Urinary bladder (tissue), 4 donors: Measurements from ENCODE around the gene RPA1. TPM values are rescaled to one million over a fixed set of nuclear protein-coding genes. Genes with fewer than 3 reads are reported as not detected.

Experiments used
- DNase-seq: peaks from one replicate; pipeline ENCODE4 v3.0.0-alpha.2; 2015; ENCODE audit errors: extremely low spot score
- H3K27ac ChIP-seq: one replicate; pipeline ENCODE4 v1.5.1; 2013; ENCODE audit warnings: low read depth, mild to moderate bottlenecking, moderate library complexity
- H3K36me3 ChIP-seq: one replicate; pipeline ENCODE4 v1.6.1; 2013; ENCODE audit warnings: mild to moderate bottlenecking, moderate library complexity; ENCODE audit not compliant: insufficient read depth
- H3K4me1 ChIP-seq: one replicate; pipeline ENCODE4 v1.6.1; 2013; ENCODE audit warnings: mild to moderate bottlenecking, moderate library complexity; ENCODE audit not compliant: insufficient read depth
- H3K4me3 ChIP-seq: one replicate; pipeline ENCODE4 v1.5.1; 2013; ENCODE audit warnings: low read depth, low read length
- WGBS: extraction: QIAGEN DNeasy Blood & Tissue Kit; methylation state at CpG from one replicate; pipeline ENCODE4 v1.1.7; 2013; 5-methylcytosine and 5-hydroxymethylcytosine counted together
- polyA plus RNA-seq: library from polyadenylated mRNA; stranded (reverse); fragments of 200-250 nt; gene quantifications from one replicate; pipeline ENCODE4 v1.2.3, GENCODE V29; 2013
- total RNA-seq: library from RNA; depleted of rRNA; stranded (reverse); fragments of >200 nt; gene quantifications from one replicate; pipeline ENCODE4 v1.2.3, GENCODE V29; 2014
- donor health status: healthy with polysubstance abuse.
- donor health status: healthy.

RPA1 gene
- total and polyA plus RNA-seq, 2 donors: 23.9 to 46.3 TPM

DNA sequence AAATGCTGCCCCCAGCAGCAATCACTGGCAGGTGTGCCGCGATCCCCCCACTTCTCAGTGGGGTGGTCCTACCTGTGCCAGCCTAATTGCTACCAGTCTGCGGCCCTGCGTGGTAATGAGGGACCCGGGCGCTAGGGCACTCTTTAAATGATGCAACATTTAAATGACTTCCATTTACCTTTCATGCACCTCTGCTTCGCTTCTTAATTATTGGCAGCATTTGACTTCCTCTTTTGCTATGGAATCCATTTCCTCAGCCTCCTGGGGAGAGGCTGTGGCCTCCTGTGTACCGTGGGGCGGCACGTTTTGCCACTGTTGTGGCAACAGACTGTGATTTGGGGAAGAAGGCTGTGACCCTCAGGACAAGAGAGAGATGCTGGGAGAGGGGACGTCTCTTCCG is 86.1 kb downstream of the RPA1 start:
- Histone ChIP-seq H3K4me3 (no peak overlapping the region), H3K27ac (no peak overlapping the region), H3K4me1 (no peaks in the 10 kb centered on the region), H3K36me3 (no peaks in the 10 kb centered on the region)
- WGBS: 76% methylated on average over 12 of the region's 12 CpGs
- no peak for DNase-seq

- Histone ChIP-seq H3K4me1 (no peaks in the 10 kb centered on the region), H3K4me3 (no peak overlapping the region), H3K27ac (no peak overlapping the region), H3K36me3 (no peaks in the 10 kb centered on the region)
- DNase-seq: no peak
- 72% methylated on average over 14 of the region's 14 CpGs for WGBS
Measured at GRCh38 chr17:1916316-1916715, 86.5 kb downstream of the RPA1 start.

DNA sequence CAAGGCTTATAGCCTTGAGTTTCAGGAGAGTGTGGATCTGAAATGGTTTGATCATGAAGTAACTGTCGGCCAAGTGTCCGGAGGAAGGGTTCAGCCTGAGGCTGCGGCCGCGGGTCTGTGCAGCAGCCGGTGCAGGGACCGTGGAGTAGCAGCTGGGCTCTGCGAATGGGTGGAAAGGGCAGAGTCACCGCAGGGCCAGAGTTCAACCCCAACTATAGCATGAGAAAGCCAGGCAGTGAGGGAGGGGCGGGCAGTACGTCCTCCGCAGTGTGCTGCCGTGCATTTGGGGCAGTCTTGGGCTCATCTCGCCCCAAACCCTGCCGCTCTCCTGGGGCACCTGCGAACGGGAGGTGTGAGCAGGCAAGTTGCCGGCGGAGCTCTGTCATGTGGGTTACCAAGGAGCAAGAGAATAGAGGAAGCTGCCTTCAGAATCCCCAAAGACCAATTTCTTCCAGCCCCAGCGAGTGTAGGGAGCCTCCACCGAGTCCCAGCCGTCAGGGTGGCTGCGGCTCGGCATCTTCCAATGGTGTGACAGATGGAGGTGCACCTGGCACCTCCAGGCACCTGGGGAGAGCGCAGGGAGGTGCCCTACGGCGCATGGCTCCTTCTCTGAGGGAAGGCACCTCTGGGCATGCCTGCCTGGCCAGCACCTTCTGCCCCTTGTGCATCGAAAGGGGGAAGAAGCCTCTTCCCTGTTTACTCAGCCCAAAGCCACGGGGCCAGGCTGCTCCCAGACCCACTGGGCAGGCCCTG is 87.3 kb downstream of the RPA1 start:
- 76% methylated on average over 29 of the region's 29 CpGs for WGBS
- DNase-seq: no peak
- Histone ChIP-seq H3K27ac (no peak overlapping the region), H3K4me1 (no peaks in the 10 kb centered on the region), H3K36me3 (no peaks in the 10 kb centered on the region), H3K4me3 (no peak overlapping the region)

DNA sequence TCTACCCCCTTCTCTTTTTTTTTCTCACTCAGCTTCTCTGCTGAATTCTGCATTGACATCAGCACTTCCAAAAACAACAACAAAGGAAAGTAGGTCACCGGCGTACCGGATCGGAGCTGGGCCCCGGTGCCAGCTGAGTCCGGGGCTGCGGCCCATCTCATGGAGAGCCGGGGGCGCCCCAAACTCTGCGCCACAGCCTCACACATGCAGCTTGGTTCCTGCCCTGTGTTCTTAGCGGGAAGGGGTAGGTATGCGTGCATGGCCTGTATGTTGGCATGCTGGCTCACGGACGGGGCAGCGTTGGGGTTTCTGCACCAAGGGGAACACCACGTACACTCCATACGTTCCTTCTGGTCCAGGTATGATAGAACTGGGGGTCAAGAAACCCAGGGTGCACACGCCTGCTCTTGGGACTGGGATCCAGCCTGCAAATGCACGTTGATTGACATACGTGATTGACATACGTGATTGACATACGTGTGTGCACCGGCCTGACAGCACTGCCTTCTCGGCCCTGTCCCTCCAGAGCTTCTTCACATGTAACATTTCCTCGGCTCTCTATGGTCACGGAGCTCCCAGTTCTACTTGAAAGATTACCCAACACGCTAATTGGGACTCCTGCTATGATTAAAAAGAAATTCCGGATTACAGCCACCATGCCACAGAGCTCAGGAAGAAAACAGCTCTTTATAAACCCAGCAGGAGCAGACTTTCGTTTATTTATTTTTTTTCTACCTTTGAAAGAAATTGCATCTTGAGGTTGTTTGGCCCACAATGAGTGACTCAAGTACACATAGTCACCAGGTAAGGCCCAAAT is 88.7 kb downstream of the RPA1 start:
- H3K4me1 ChIP-seq: no peaks in the 10 kb centered on the region
- no peaks in the 10 kb centered on the region for H3K36me3 ChIP-seq
- H3K27ac ChIP-seq: no peak overlapping the region
- H3K4me3 ChIP-seq: no peak overlapping the region
- 91% methylated on average over 29 of the region's 29 CpGs for WGBS
- no peak for DNase-seq

DNA sequence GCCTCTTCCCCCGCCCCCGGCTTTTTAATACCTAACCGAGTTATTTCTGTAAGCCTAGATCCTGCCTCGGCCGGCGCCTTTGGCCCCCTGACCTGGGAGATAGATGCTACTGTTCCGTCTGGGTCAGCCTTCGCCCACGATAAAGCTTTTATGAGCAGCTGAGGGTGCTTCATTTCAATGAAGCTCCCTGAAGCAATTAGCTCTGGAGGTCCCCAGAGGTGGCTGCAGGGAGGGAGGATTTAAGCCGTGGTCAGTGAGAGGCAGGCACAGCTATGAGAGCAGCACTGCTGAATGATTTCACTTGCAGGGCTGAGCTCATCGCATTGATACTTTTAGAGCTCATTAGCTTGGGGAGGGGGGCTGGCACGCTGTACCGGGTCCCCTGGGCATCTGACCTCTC is 89.4 kb downstream of the RPA1 start:
- Histone ChIP-seq H3K4me1 (no peaks in the 10 kb centered on the region), H3K4me3 (no peak overlapping the region), H3K27ac (no peak overlapping the region), H3K36me3 (no peaks in the 10 kb centered on the region)
- DNase-seq: no peak
- WGBS: 59% methylated on average over 13 of the region's 13 CpGs

GRCh38 chr17:1920948-1921351 is 91.1 kb downstream of the RPA1 start:
- 86% methylated on average over 19 of the region's 19 CpGs for WGBS
- H3K36me3 ChIP-seq: no peaks in the 10 kb centered on the region
- no peak for DNase-seq
- H3K27ac ChIP-seq: no peak overlapping the region
- no peak overlapping the region for H3K4me3 ChIP-seq
- H3K4me1 ChIP-seq: no peaks in the 10 kb centered on the region

DNA sequence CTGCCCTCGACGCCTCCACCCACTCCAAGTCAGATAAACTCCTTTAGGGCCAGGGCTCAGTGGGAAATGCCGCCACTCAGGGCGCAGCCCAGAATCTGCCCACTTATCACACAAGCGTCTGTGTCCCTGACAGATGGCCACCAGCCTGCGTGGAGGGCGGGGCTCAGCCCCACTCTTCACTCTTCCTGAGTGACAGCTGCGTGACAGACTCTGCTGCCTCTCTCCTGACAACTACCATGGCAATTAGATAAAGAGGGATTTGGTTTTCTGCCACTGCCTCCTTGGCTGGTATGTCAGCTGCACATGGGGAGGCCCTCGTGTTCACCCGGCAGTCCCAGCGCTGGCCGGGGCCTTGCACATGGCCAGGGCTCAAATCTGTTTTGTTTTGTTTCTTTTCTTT is 99.2 kb downstream of the RPA1 start:
- 83% methylated on average over 12 of the region's 12 CpGs for WGBS
- DNase-seq: no peak
- Histone ChIP-seq H3K27ac (no peak overlapping the region), H3K4me3 (no peak overlapping the region), H3K36me3 (no peaks in the 10 kb centered on the region), H3K4me1 (no peaks in the 10 kb centered on the region)

DNA sequence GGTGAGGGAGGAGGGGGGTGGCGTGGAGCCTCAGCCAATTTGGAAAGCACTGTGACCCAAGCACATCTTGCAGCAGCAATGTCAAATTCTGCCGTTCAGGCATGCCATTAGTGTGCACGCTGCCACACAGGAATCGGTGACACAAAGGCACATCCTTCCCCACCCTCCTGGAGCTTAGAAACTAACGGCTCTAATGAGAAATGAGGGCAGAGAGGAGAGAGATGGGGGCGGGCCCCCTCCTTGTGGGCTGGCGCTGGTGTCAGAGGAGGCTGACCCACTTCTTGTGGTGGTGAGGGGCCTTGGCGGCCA is 100.5 kb downstream of the RPA1 start:
- no peak overlapping the region for H3K27ac ChIP-seq
- no peak overlapping the region for H3K4me3 ChIP-seq
- no peaks in the 10 kb centered on the region for H3K4me1 ChIP-seq
- no peak for DNase-seq
- WGBS: 57% methylated on average over 8 of the region's 8 CpGs
- H3K36me3 ChIP-seq: no peaks in the 10 kb centered on the region

DNA sequence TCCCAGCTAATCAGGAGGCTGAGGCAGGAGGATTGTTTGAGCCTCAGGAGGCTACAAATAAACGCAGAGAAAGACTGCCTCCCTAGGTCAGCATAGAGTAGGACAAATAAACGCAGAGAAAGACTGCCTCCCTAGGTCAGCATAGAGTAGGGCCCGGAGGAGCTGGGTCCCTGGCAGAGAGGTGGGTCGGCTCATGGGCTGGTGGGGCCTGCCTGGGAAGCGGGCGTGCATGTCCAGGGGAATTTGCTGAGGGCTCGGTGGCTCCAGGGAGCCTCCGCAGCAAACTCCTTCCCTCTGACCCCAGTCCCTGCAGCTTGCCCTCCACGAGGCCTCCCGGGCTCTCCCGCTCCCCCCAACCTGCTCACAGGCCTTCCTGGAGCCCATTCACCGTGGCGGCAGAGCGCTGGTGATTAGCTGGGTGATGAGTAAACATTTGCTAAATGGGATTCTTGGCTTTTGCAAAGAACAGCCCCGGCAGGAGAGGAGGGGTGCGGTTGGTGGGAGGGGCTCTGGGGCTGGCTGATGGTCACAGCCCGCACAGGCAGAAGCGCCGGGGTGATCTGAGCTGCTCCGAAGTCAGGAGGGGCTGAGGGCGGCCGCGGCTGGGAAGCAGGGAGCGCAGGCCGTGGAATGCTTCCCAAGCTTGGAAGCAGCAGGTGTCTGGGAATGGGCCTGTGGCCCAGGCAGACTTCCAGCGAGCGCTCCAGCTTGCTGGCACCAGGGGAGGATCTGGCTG is 102.2 kb downstream of the RPA1 start:
- Histone ChIP-seq H3K4me3 (no peak overlapping the region), H3K36me3 (no peaks in the 10 kb centered on the region), H3K4me1 (no peaks in the 10 kb centered on the region), H3K27ac (no peak overlapping the region)
- DNase-seq: no peak
- WGBS: 29% methylated on average over 27 of the region's 27 CpGs

GRCh38 chr17:1933875-1934715 is 104.3 kb downstream of the RPA1 start:
- no peak overlapping the region for H3K4me3 ChIP-seq
- H3K27ac ChIP-seq: no peak overlapping the region
- 96% methylated on average over 27 of the region's 27 CpGs for WGBS
- H3K36me3 ChIP-seq: no peaks in the 10 kb centered on the region
- no peak for DNase-seq
- H3K4me1 ChIP-seq: no peaks in the 10 kb centered on the region

GRCh38 chr17:1934901-1935300 is 105.1 kb downstream of the RPA1 start:
- DNase-seq: no peak
- Histone ChIP-seq H3K4me3 (no peak overlapping the region), H3K36me3 (no peaks in the 10 kb centered on the region), H3K27ac (no peak overlapping the region), H3K4me1 (no peaks in the 10 kb centered on the region)
- 88% methylated on average over 17 of the region's 17 CpGs for WGBS

- H3K4me3 ChIP-seq: no peak overlapping the region
- H3K4me1 ChIP-seq: no peaks in the 10 kb centered on the region
- H3K36me3 ChIP-seq: no peaks in the 10 kb centered on the region
- 94% methylated on average over 28 of the region's 28 CpGs for WGBS
- H3K27ac ChIP-seq: no peak overlapping the region
- no peak for DNase-seq
Measured at GRCh38 chr17:1936766-1937165, 107.0 kb downstream of the RPA1 start.

DNA sequence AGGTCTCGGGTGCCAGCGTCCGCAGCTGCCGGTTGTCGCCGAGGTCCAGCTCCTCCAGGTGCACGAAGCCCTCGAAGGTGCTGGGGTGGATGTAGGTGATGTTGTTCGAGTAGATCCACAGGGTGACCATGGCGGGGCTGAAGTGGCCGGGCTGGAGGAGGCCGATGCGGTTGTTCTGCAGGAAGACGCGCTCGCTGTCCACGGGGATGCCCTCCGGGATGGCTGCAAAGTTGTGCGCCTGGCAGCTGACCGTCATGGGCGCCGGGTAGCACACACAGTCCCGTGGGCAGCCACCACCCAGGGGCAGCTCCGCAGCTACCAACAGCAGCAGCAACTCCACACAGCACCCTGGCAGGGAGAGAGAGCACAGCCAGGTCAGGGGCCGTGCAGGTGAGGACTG is 107.7 kb downstream of the RPA1 start:
- Histone ChIP-seq H3K4me1 (no peaks in the 10 kb centered on the region), H3K36me3 (no peaks in the 10 kb centered on the region), H3K4me3 (no peak overlapping the region), H3K27ac (no peak overlapping the region)
- WGBS: 96% methylated on average over 25 of the region's 25 CpGs
- no peak for DNase-seq
